Adrenal gland (tissue), 12 donors: ENCODE measurements around the gene PDXP. TPM values are rescaled to one million over a fixed set of nuclear protein-coding genes. Genes with fewer than 3 reads are reported as not detected.

Experiments
- DNase-seq, 7 donors: peaks; one replicate each; pipeline ENCODE4 v3.0.0-alpha.2; 2019 to 2020
- H3K27ac ChIP-seq, 5 donors: fragments of 200-600 bp; sonication (generic) in 4 of 5; 1 replicate in 3 of 5; 2 replicates in 2 of 5; pipeline versions ENCODE4 v1.5.1 to v1.8.0; 2016 to 2020; ENCODE audit warnings: mild to moderate bottlenecking in 1 of 5
- H3K27me3 ChIP-seq: fragments of 200-600 bp; 2 replicates; pipeline ENCODE4 v1.8.0; 2021
- H3K36me3 ChIP-seq, 2 donors: fragments of 200-600 bp; replicated peaks in 1 of 2; 1 replicate in 1 of 2; 2 replicates in 1 of 2; pipeline versions ENCODE4 v1.5.1 to v1.8.0; 2018 to 2022
- H3K4me1 ChIP-seq, 2 donors: fragments of 200-600 bp; replicated peaks in 1 of 2; 1 replicate in 1 of 2; 2 replicates in 1 of 2; pipeline versions ENCODE4 v1.5.1 to v1.8.0; 2018 to 2021
- H3K4me3 ChIP-seq, 4 donors: fragments of 200-600 bp; sonication (generic) in 3 of 4; one replicate each; pipeline ENCODE4 v1.5.1; 2016 to 2018
- H3K9me3 ChIP-seq, 3 donors: fragments of 200-600 bp; sonication (generic) in 1 of 3; replicated peaks in 1 of 3; 1 replicate in 2 of 3; 2 replicates in 1 of 3; pipeline versions ENCODE4 v1.5.1 to v1.8.0; 2016 to 2021
- POLR2A ChIP-seq, 2 donors: fragments of 450-650 bp; IDR thresholded peaks; one replicate each; pipeline ENCODE4 v1.6.1; 2017; ENCODE audit warnings: antibody characterized with exemption in 2 of 2, mild to moderate bottlenecking in 2 of 2, moderate library complexity in 1 of 2
- WGBS, 4 donors: extraction: QIAGEN DNeasy Blood & Tissue Kit in 2 of 4; methylation state at CpG; one replicate each; pipeline versions ENCODE4 v1.1.5 to v1.1.7; 2013 to 2017; 5-methylcytosine and 5-hydroxymethylcytosine counted together
- intact Hi-C, 2 donors: fragments of 100-400 bp; cut with DNase I; formaldehyde crosslinking; loops; one replicate each; pipeline versions ENCODE4 v1.14.1 to v1.15.0; 2022 to 2023
- polyA plus RNA-seq, 3 donors: library from polyadenylated mRNA; stranded (reverse); fragments of 200-250 nt in 2 of 3; fragments of 350-450 nt in 1 of 3; fragmentation: Illumina TruSeq in 1 of 3; extraction: RNeasy Lipid Tissue Mini Kit (QIAGEN cat#74804) in 1 of 3; gene quantifications; one replicate each; pipeline ENCODE4 v1.2.3, GENCODE V29; 2013 to 2014
- total RNA-seq, 9 donors: library from RNA; depleted of rRNA in 4 of 9; stranded (reverse); fragments of >200 nt in 4 of 9; fragments of 120-200 nt in 1 of 9; fragmentation: NEBNext Ultra II Directional in 1 of 9; extraction: Animal tissue kit (Norgen Biotek cat#: 25700) in 1 of 9; gene quantifications; one replicate each; pipeline versions ENCODE4 v1.1.0 to v1.2.4, GENCODE V29; 2013 to 2023
- TF ChIP-seq, protein P1 (sequence below), 6 experiments: fragments of 450-650 bp in 4 of 6; fragments of 200-600 bp in 2 of 6; sonication (generic) in 1 of 6; IDR thresholded peaks; 1 replicate in 5 of 6; 2 replicates in 1 of 6; pipeline versions ENCODE4 v1.5.1 to v1.8.0; 2016 to 2021; ENCODE audit warnings: antibody characterized with exemption in 6 of 6, mild to moderate bottlenecking in 2 of 6, moderate library complexity in 1 of 6
- donor health status: healthy with polysubstance abuse.
- donor health status: Bipolar disorder and iron deficiency.
- donor health status: DM: yes; HTN: yes; CAD: no.
- donor health status: DM: no; HTN: no; CAD: no.
- donor health status: DM: no; HTN: no; CAD: no.
- donor health status: DM: yes; HTN: yes; CAD: no.

PDXP gene
- total and polyA plus RNA-seq, 12 donors = 10.0 to 49.7 (median 20.2) TPM

DNA sequence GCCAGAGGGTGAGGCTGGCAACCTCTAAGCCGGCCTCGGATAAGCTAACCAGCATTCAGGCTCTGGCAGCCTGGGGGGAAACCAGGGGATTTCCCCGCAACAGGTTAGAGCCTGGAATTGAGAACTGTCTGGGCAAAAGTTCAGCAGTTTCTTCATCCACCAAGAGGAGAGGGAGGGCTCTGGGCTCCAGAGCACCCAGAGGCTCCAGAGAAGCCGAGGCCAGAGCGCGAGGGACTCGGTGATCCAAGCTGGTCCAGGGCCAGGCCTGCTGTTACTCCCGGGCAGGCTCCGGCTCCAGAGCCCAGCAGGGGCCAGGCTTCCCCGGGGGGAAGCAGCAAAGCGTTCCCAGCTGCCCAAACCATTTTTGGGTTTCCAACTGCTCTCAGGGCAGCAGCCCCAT lies 32.4 kb upstream of the PDXP start:
- 60 to 80% (median 74%) methylated on average over 3 to 11 of the region's 11 CpGs for WGBS, 4 donors
- TF ChIP-seq, protein P1, sequence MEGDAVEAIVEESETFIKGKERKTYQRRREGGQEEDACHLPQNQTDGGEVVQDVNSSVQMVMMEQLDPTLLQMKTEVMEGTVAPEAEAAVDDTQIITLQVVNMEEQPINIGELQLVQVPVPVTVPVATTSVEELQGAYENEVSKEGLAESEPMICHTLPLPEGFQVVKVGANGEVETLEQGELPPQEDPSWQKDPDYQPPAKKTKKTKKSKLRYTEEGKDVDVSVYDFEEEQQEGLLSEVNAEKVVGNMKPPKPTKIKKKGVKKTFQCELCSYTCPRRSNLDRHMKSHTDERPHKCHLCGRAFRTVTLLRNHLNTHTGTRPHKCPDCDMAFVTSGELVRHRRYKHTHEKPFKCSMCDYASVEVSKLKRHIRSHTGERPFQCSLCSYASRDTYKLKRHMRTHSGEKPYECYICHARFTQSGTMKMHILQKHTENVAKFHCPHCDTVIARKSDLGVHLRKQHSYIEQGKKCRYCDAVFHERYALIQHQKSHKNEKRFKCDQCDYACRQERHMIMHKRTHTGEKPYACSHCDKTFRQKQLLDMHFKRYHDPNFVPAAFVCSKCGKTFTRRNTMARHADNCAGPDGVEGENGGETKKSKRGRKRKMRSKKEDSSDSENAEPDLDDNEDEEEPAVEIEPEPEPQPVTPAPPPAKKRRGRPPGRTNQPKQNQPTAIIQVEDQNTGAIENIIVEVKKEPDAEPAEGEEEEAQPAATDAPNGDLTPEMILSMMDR (IDR thresholded peaks at IDR 0.05) = no peak
- no peak for TF ChIP-seq POLR2A (IDR thresholded peaks at IDR 0.05)
- H3K27me3 ChIP-seq = no peaks in the 10 kb centered on the region
- peaks cover 0 to 30% of the 10 kb centered on the region in 2 donors for H3K36me3 ChIP-seq
- intact Hi-C loops = no loop called here
- H3K27ac ChIP-seq = peak overlapping the region in 2 of 5 donors; percentile 34 to 69
- no peak for DNase-seq
- peaks cover 0 to 19% of the 10 kb centered on the region in 2 donors for H3K4me1 ChIP-seq
- no peaks in the 10 kb centered on the region for H3K9me3 ChIP-seq
- no peak overlapping the region for H3K4me3 ChIP-seq

DNA sequence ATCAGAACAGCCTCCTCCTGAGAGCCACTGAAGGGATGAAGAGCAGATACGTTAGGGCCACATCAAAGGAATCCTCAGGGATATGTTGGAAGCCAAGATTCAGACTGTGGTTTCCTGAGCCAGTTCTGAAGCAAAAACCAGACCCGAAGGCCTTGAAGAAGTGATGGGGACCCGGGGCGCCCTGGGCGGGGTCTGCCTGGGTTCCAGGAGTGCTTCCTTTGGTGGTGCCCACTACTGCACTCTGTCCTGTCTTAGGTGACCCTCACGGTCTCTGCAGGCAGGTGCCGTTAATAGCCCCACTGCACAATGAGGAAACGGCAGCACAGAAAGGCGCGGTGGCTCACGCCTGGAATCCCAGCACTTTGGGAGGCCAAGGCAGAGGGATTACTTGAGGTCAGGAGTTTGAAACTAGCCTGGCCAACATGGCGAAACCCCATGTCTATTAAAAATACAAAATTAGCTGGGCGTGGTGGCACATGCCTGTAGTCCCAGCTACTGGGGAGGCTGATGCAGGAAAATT lies 31.9 kb upstream of the PDXP start:
- peaks cover 0 to 30% of the 10 kb centered on the region in 2 donors for H3K36me3 ChIP-seq
- 76 to 93% (median 84%) methylated on average over 13 of the region's 13 CpGs for WGBS, 4 donors
- peak overlapping the region in 2 of 5 donors; percentile 34 to 69 for H3K27ac ChIP-seq
- H3K4me1 ChIP-seq = peaks cover 0 to 19% of the 10 kb centered on the region in 2 donors
- TF ChIP-seq, protein P1 (IDR thresholded peaks at IDR 0.05) = no peak
- TF ChIP-seq POLR2A (IDR thresholded peaks at IDR 0.05) = no peak
- no peak for DNase-seq
- no peaks in the 10 kb centered on the region for H3K9me3 ChIP-seq
- H3K4me3 ChIP-seq = no peak overlapping the region
- intact Hi-C loops = no loop called here
- no peaks in the 10 kb centered on the region for H3K27me3 ChIP-seq

DNA sequence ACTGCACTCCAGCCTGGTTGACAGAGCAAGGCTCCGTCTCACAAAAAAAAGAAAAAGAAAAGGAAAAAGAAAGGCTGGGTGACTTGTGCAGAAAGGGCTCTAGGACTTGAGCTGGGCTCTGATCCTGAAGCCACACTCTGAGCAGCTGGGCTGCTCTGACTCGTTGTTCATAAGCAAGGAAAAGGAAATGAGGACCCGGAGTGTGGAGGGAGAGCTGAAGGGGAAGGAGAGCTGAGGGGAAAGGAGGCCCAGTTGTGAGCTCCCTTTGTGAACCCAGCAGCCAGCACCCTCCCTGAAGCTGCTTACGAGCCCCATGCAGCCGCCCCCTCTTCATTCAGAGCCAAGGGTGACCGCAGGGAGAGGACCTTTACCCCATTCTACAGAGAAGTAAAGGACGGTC lies 31.4 kb upstream of the PDXP start:
- peaks cover 0 to 19% of the 10 kb centered on the region in 2 donors for H3K4me1 ChIP-seq
- DNase-seq = no peak
- no peak overlapping the region for H3K4me3 ChIP-seq
- WGBS, 4 donors = 54 to 80% (median 60%) methylated on average over 6 to 7 of the region's 7 CpGs
- no peaks in the 10 kb centered on the region for H3K27me3 ChIP-seq
- no peaks in the 10 kb centered on the region for H3K9me3 ChIP-seq
- TF ChIP-seq POLR2A (IDR thresholded peaks at IDR 0.05) = no peak
- intact Hi-C loops = no loop called here
- H3K36me3 ChIP-seq = peaks cover 0 to 29% of the 10 kb centered on the region in 2 donors
- peak overlapping the region in 2 of 5 donors; percentile 34 to 83 for H3K27ac ChIP-seq

DNA sequence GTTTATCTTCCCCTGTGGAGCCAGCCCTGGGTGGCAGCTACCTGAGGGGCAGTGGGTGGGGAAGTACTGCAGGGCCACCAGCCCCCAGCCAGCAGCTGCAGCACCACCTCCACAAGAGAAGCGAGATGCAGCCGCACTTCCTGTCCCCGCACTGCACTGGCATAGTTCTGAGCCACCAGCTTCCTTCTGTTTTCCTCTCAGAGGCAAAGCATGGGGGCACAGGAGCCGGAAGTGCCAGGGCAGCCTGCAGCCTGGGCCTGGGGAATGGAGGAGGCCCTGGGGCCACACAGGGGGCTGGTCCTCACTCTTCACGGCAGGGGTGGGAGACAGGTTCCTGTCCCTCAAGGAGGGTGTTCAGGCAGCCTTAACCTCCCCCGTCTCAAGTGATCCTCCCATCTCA lies 31.0 kb upstream of the PDXP start:
- Histone ChIP-seq H3K27me3 (no peaks in the 10 kb centered on the region), H3K27ac (peak overlapping the region in 2 of 5 donors; percentile 34 to 83), H3K4me3 (no peak overlapping the region), H3K4me1 (peaks cover 0 to 20% of the 10 kb centered on the region in 2 donors), H3K9me3 (no peaks in the 10 kb centered on the region), H3K36me3 (peaks cover 0 to 25% of the 10 kb centered on the region in 2 donors)
- WGBS, 4 donors = 55 to 84% (median 66%) methylated on average over 3 to 6 of the region's 6 CpGs
- no peak for TF ChIP-seq POLR2A (IDR thresholded peaks at IDR 0.05)
- peak in 1 of 7 donors; percentile 26 for DNase-seq
- intact Hi-C loops = no loop called here

DNA sequence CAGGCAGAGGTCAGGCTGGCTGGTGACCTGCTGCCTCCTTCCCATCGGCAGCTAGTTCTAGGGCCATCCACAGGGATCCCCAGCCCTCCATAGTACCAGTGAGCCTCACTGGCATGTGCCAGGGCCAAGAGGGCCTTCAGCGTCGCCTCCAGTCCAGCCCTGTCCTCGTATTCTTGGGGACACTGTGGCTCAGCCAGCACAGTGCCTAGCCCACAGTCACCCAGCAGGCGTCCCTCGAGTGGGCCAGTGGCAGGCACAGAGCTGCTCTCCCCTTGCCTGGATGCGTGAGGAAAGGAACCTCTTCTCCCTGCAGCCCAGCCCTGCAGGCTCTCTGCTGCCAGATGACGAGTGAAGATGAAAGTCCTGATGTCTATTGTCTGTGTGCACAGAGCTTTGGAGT lies 29.7 kb upstream of the PDXP start:
- H3K4me1 ChIP-seq = peaks cover 10 to 27% of the 10 kb centered on the region in 2 donors
- H3K4me3 ChIP-seq = no peak overlapping the region
- H3K9me3 ChIP-seq = no peaks in the 10 kb centered on the region
- intact Hi-C loops = no loop called here
- H3K27ac ChIP-seq = peak overlapping the region in 1 of 5 donors; percentile 17
- TF ChIP-seq, protein P1 (IDR thresholded peaks at IDR 0.05) = no peak
- no peak for TF ChIP-seq POLR2A (IDR thresholded peaks at IDR 0.05)
- no peak for DNase-seq
- 79 to 92% (median 86%) methylated on average over 5 to 8 of the region's 8 CpGs for WGBS, 4 donors
- peaks cover 0 to 25% of the 10 kb centered on the region in 2 donors for H3K36me3 ChIP-seq
- no peaks in the 10 kb centered on the region for H3K27me3 ChIP-seq
